ENCODE results near the gene ST13.

DNA sequence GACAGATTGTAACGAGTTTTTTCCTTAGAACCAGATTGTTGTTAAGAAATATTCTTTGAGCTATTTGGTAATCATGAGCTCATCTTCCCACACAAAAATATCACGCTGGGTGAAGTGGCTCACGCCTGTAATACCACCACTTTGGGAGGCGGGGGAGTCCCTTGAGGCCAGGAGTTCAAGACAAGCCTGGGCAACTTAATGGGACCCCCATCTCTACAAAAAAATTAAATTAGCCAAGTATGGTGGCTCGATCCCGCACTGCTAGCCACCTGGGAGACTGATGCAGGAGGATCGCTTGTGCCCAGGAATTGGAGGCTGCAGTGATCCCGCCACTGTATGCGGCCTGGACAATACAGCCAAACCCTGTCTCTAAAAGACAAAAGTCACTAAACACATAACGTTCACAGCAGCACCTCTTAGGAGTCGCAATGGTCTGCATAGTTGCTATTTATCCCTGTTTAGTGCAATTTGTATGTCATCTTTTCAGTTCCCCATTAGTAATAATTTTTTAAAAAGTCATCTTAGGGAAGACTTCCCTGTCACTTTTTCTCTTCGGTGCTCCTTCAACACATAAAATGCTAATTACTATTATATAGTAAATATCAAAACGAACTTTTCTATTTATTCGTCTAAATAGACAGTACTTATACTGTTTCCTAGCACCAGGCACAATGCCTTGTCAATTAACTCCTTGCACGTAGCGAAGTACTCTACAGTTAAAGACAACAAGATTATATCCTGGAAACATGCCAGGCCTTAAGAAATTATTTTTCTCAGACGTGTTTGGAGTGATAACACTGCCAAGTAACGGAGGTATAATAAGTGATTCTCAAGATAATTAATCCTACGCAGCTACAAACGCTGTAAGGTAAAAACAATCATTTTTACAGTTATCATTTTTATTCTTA is 1.1 kb downstream of the ST13 start:
- TF ChIP-seq, protein P1, sequence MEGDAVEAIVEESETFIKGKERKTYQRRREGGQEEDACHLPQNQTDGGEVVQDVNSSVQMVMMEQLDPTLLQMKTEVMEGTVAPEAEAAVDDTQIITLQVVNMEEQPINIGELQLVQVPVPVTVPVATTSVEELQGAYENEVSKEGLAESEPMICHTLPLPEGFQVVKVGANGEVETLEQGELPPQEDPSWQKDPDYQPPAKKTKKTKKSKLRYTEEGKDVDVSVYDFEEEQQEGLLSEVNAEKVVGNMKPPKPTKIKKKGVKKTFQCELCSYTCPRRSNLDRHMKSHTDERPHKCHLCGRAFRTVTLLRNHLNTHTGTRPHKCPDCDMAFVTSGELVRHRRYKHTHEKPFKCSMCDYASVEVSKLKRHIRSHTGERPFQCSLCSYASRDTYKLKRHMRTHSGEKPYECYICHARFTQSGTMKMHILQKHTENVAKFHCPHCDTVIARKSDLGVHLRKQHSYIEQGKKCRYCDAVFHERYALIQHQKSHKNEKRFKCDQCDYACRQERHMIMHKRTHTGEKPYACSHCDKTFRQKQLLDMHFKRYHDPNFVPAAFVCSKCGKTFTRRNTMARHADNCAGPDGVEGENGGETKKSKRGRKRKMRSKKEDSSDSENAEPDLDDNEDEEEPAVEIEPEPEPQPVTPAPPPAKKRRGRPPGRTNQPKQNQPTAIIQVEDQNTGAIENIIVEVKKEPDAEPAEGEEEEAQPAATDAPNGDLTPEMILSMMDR (IDR thresholded peaks at IDR 0.05): no peak
- no peak for TF ChIP-seq POLR2A (IDR thresholded peaks at IDR 0.05)

Measured in thyroid gland (tissue), 4 donors.